ENCODE data around the gene AGER.

DNA sequence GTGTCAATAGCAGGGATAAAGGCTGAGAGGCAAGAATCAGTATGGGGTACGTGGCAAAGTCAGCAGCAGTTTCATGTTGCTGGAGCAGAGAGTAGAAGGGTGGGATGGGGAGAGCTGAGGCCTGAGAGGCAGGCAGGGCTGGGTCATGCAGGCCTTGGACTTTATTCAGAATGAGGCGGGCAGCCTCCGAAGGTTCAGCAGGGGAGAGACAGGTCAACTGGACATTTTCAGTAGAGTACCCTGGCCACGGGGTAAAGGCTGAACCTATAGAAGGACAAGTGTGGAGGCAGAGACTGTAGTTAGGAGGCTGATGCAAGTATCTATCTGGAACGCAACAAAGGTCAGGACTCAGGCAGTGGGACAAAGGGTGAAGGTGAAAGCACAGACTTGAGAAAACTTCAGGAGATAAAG lies 26.1 kb upstream of the AGER start:
- TF ChIP-seq, protein P1, sequence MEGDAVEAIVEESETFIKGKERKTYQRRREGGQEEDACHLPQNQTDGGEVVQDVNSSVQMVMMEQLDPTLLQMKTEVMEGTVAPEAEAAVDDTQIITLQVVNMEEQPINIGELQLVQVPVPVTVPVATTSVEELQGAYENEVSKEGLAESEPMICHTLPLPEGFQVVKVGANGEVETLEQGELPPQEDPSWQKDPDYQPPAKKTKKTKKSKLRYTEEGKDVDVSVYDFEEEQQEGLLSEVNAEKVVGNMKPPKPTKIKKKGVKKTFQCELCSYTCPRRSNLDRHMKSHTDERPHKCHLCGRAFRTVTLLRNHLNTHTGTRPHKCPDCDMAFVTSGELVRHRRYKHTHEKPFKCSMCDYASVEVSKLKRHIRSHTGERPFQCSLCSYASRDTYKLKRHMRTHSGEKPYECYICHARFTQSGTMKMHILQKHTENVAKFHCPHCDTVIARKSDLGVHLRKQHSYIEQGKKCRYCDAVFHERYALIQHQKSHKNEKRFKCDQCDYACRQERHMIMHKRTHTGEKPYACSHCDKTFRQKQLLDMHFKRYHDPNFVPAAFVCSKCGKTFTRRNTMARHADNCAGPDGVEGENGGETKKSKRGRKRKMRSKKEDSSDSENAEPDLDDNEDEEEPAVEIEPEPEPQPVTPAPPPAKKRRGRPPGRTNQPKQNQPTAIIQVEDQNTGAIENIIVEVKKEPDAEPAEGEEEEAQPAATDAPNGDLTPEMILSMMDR (tag by site-specific recombination; IDR thresholded peaks at IDR 0.05) = no peak
- TF ChIP-seq ZNF626 (tag by site-specific recombination; IDR thresholded peaks at IDR 0.05) (no peak), GFI1B (tag by site-specific recombination; IDR thresholded peaks at IDR 0.05) (no peak), ZNF660 (tag by site-specific recombination; IDR thresholded peaks at IDR 0.05) (no peak), ZNF114 (tag by site-specific recombination; IDR thresholded peaks at IDR 0.05) (no peak), ZNF558 (tag by site-specific recombination; IDR thresholded peaks at IDR 0.05) (no peak), ZNF624 (tag by site-specific recombination; IDR thresholded peaks at IDR 0.05) (no peak), ZBTB44 (tag by site-specific recombination; IDR thresholded peaks at IDR 0.05) (no peak)
